NB4 (cell line): ENCODE data around the gene TMEM135.
"Not testable (repeated sequence)": the region's sequence is repeated elsewhere in the genome, so short reads cannot be mapped to it uniquely, and the experiment has no call there.

Source experiments
- CTCF ChIP-seq: IDR thresholded peaks from one replicate; pipeline ENCODE4 v1.5.1; 2012; ENCODE audit warnings: low read depth, low read length
- MYC ChIP-seq: IDR thresholded peaks from 2 replicates; pipeline ENCODE4 v1.6.1; 2011; ENCODE audit warnings: low read depth, low read length
- POLR2A ChIP-seq: IDR thresholded peaks from 2 replicates; pipeline ENCODE4 v1.6.1; 2011; ENCODE audit warnings: mild to moderate bottlenecking; ENCODE audit not compliant: insufficient read length; ENCODE audit errors: extremely low read depth
- TF ChIP-seq, protein P1 (sequence below): IDR thresholded peaks from 2 replicates; pipeline ENCODE4 v1.6.1; 2011; ENCODE audit warnings: low read depth, low read length

DNA sequence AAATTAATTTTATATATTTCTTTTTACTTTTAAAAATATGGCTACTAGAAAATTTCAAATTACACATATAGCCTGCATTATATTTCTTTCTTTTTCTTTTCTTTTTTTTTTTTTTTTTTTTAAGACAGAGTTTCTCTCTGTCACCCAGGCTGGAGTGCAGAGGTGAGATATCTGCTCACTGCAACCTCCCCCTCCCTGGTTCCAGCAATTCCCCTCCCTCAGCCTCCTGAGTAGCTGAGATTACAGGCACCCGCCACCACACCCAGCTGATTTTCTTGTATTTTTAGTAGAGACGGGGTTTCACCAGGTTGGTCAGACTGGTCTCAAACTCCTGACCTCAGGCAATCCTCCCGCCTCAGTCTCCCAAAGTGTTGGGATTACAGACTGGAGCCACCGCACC lies 234.2 kb downstream of the TMEM135 start:
- TF ChIP-seq CTCF, POLR2A, MYC: not testable (repeated sequence)
- TF ChIP-seq, protein P1, sequence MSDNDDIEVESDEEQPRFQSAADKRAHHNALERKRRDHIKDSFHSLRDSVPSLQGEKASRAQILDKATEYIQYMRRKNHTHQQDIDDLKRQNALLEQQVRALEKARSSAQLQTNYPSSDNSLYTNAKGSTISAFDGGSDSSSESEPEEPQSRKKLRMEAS, result not testable (repeated sequence)
